ENCODE measurements around the gene TSPAN18. TPM values are rescaled to one million over a fixed set of nuclear protein-coding genes. Genes with fewer than 3 reads are reported as not detected.

TSPAN18 gene
- total and polyA plus RNA-seq, 2 experiments from 2014 or later = 9.5 to 21.5 TPM

GRCh38 chr11:44835296-44835695 lies 108.5 kb downstream of the TSPAN18 start:
- H3K9me2 ChIP-seq (replicated peaks; ENCODE audit: insufficient read depth) = no peaks in the 10 kb centered on the region
- no peak overlapping the region for H3K4me3 ChIP-seq
- no peak for DNase-seq (ENCODE audit: low spot score)
- H4K20me1 ChIP-seq (ENCODE audit: insufficient read depth, poor library complexity, severe bottlenecking) = no peaks in the 10 kb centered on the region
- no peaks in the 10 kb centered on the region for H3K9me3 ChIP-seq (ENCODE audit: low read depth)
- H3K27me3 ChIP-seq = no peaks in the 10 kb centered on the region
- no peaks in the 10 kb centered on the region for H3K36me3 ChIP-seq (replicated peaks; ENCODE audit: insufficient read depth, low read depth)
- no peaks in the 10 kb centered on the region for H3K79me2 ChIP-seq
- 34% methylated on average over 4 of the region's 4 CpGs for WGBS (ENCODE audit: low lambda C conversion rate, missing lambda C conversion rate)
- no peak overlapping the region for H3K4me2 ChIP-seq
- H3K4me1 ChIP-seq (ENCODE audit: insufficient read depth) = peaks cover 28% of the 10 kb centered on the region
- H2AFZ ChIP-seq = no peak overlapping the region
- H3K27ac ChIP-seq = peak overlapping the region; percentile 86
- TF ChIP-seq CTCF (IDR thresholded peaks at IDR 0.05; ENCODE audit: poor library complexity) = no peak
- TF ChIP-seq EZH2 (IDR thresholded peaks at IDR 0.05; ENCODE audit: borderline replicate concordance) = no peak

- no peak for TF ChIP-seq EZH2 (IDR thresholded peaks at IDR 0.05; ENCODE audit: borderline replicate concordance)
- TF ChIP-seq EZH2phosphoT487 (IDR thresholded peaks at IDR 0.05; ENCODE audit: low read depth, severe bottlenecking, unreplicated experiment) = no peak
- TF ChIP-seq CTCF (IDR thresholded peaks at IDR 0.05; ENCODE audit: poor library complexity) = no peak
- Histone ChIP-seq H3K27ac (peak overlapping the region; percentile 86), H3K79me2 (no peaks in the 10 kb centered on the region), H2AFZ (no peak overlapping the region), H3K27me3 (no peaks in the 10 kb centered on the region), H3K4me2 (no peak overlapping the region), H3K36me3 (replicated peaks; ENCODE audit: insufficient read depth, low read depth) (no peaks in the 10 kb centered on the region), H3K9me3 (ENCODE audit: low read depth) (no peaks in the 10 kb centered on the region), H3K9me2 (replicated peaks; ENCODE audit: insufficient read depth) (no peaks in the 10 kb centered on the region), H3K4me1 (ENCODE audit: insufficient read depth) (peaks cover 28% of the 10 kb centered on the region), H3K4me3 (no peak overlapping the region), H4K20me1 (ENCODE audit: insufficient read depth, poor library complexity, severe bottlenecking) (no peaks in the 10 kb centered on the region)
- DNase-seq (ENCODE audit: low spot score) = no peak
- WGBS (ENCODE audit: low lambda C conversion rate, missing lambda C conversion rate) = 81% methylated on average over 4 of the region's 4 CpGs
Observed at GRCh38 chr11:44835938-44836337, 109.2 kb downstream of the TSPAN18 start.

GRCh38 chr11:44837661-44838060 lies 110.9 kb downstream of the TSPAN18 start:
- H3K36me3 ChIP-seq (replicated peaks; ENCODE audit: insufficient read depth, low read depth) = no peaks in the 10 kb centered on the region
- H2AFZ ChIP-seq = no peak overlapping the region
- H3K27ac ChIP-seq = no peak overlapping the region
- H3K9me3 ChIP-seq (ENCODE audit: low read depth) = no peaks in the 10 kb centered on the region
- H3K9me2 ChIP-seq (replicated peaks; ENCODE audit: insufficient read depth) = no peaks in the 10 kb centered on the region
- H3K27me3 ChIP-seq = no peaks in the 10 kb centered on the region
- no peak for TF ChIP-seq EZH2phosphoT487 (IDR thresholded peaks at IDR 0.05; ENCODE audit: low read depth, severe bottlenecking, unreplicated experiment)
- TF ChIP-seq CTCF (IDR thresholded peaks at IDR 0.05; ENCODE audit: poor library complexity) = no peak
- TF ChIP-seq EZH2 (IDR thresholded peaks at IDR 0.05; ENCODE audit: borderline replicate concordance) = no peak
- H4K20me1 ChIP-seq (ENCODE audit: insufficient read depth, poor library complexity, severe bottlenecking) = no peaks in the 10 kb centered on the region
- no peaks in the 10 kb centered on the region for H3K79me2 ChIP-seq
- 100% methylated on average over 1 of the region's 1 CpG for WGBS (ENCODE audit: low lambda C conversion rate, missing lambda C conversion rate)
- H3K4me2 ChIP-seq = no peak overlapping the region
- no peak for DNase-seq (ENCODE audit: low spot score)
- peaks cover 28% of the 10 kb centered on the region for H3K4me1 ChIP-seq (ENCODE audit: insufficient read depth)
- H3K4me3 ChIP-seq = no peak overlapping the region
